8988T (cell line): Measurements from ENCODE around the gene EMP2.

Experiments
- DNase-seq: peaks from one replicate; pipeline ENCODE4 v3.0.0; 2011

EMP2 gene

GRCh38 chr16:10609402-10609774 lies 29.0 kb upstream of the EMP2 start:
- peak; percentile 42 for DNase-seq

- no peak for DNase-seq
Observed at GRCh38 chr16:10608687-10609401, 28.4 kb upstream of the EMP2 start.

- DNase-seq: no peak
Observed at GRCh38 chr16:10607157-10607556, 26.8 kb upstream of the EMP2 start.

- no peak for DNase-seq
Observed at GRCh38 chr16:10606607-10607006, 26.2 kb upstream of the EMP2 start.

GRCh38 chr16:10605636-10606035 lies 25.2 kb upstream of the EMP2 start:
- no peak for DNase-seq

- no peak for DNase-seq
Observed at GRCh38 chr16:10601444-10602408, 21.3 kb upstream of the EMP2 start.

GRCh38 chr16:10600782-10601443 lies 20.5 kb upstream of the EMP2 start:
- no peak for DNase-seq

- DNase-seq: no peak
Observed at GRCh38 chr16:10599626-10600025, 19.2 kb upstream of the EMP2 start.

GRCh38 chr16:10598157-10598556 lies 17.8 kb upstream of the EMP2 start:
- DNase-seq: no peak

- DNase-seq: no peak
Observed at GRCh38 chr16:10597187-10597601, 16.8 kb upstream of the EMP2 start.

- DNase-seq: no peak
Observed at GRCh38 chr16:10594312-10594950, 14.0 kb upstream of the EMP2 start.

- DNase-seq: no peak
Observed at GRCh38 chr16:10592611-10593010, 12.2 kb upstream of the EMP2 start.

- DNase-seq: no peak
Observed at GRCh38 chr16:10590342-10590741, 9.9 kb upstream of the EMP2 start.

GRCh38 chr16:10589109-10589508 lies 8.7 kb upstream of the EMP2 start:
- DNase-seq: no peak

GRCh38 chr16:10587622-10588021 lies 7.2 kb upstream of the EMP2 start:
- no peak for DNase-seq

GRCh38 chr16:10584981-10585438 lies 4.6 kb upstream of the EMP2 start:
- DNase-seq: no peak

GRCh38 chr16:10583269-10583668 lies 2.9 kb upstream of the EMP2 start:
- DNase-seq: no peak

GRCh38 chr16:10581507-10581906 lies 1.1 kb upstream of the EMP2 start:
- DNase-seq: no peak

GRCh38 chr16:10580883-10581247 lies 467 bp upstream of the EMP2 start:
- no peak for DNase-seq

GRCh38 chr16:10579575-10579964 lies 828 bp downstream of the EMP2 start:
- DNase-seq: no peak

GRCh38 chr16:10578474-10579316 lies 1.7 kb downstream of the EMP2 start:
- no peak for DNase-seq
